KMS-11 (cell line): Measurements from ENCODE around the gene PHF21A.

Experiments
- H2AFZ ChIP-seq: fragments of 200-600 bp; sonication (generic); 2 replicates; pipeline ENCODE4 v1.6.1; 2016; ENCODE audit warnings: antibody characterized with exemption, mixed run types, low read depth
- H3K27ac ChIP-seq: fragments of 200-600 bp; sonication (generic); 2 replicates; pipeline ENCODE4 v1.6.1; 2016; ENCODE audit warnings: mild to moderate bottlenecking, mixed run types
- H3K27me3 ChIP-seq: fragments of 200-600 bp; sonication (generic); 2 replicates; pipeline ENCODE4 v1.6.1; 2017; ENCODE audit warnings: mild to moderate bottlenecking, low read depth, mixed run types, moderate library complexity; ENCODE audit not compliant: insufficient read depth
- H3K36me3 ChIP-seq: fragments of 200-600 bp; sonication (generic); 2 replicates; pipeline ENCODE4 v1.6.1; 2017; ENCODE audit warnings: mild to moderate bottlenecking, mixed run types; ENCODE audit not compliant: insufficient read depth
- H3K4me1 ChIP-seq: fragments of 200-600 bp; sonication (generic); 2 replicates; pipeline ENCODE4 v1.6.1; 2016; ENCODE audit warnings: mild to moderate bottlenecking, low read depth, mixed run types; ENCODE audit not compliant: poor library complexity, severe bottlenecking
- H3K4me2 ChIP-seq: fragments of 200-600 bp; sonication (generic); 2 replicates; pipeline ENCODE4 v1.7.0; 2016; ENCODE audit warnings: mild to moderate bottlenecking, mixed run types
- H3K4me3 ChIP-seq: fragments of 200-600 bp; sonication (generic); IDR thresholded peaks from 2 replicates; pipeline ENCODE4 v1.6.1; 2017; ENCODE audit warnings: low read depth, low read length, mixed read lengths; ENCODE audit not compliant: insufficient read depth
- H3K79me2 ChIP-seq: fragments of 200-600 bp; sonication (generic); 2 replicates; pipeline ENCODE4 v1.6.1; 2016; ENCODE audit warnings: low read depth, mixed run types; ENCODE audit not compliant: insufficient read depth
- H3K9ac ChIP-seq: fragments of 200-600 bp; sonication (generic); 2 replicates; pipeline ENCODE4 v1.6.1; 2016; ENCODE audit warnings: mild to moderate bottlenecking, mixed run types
- H4K20me1 ChIP-seq: fragments of 200-600 bp; sonication (generic); 2 replicates; pipeline ENCODE4 v1.6.1; 2016; ENCODE audit warnings: mild to moderate bottlenecking, mixed run types; ENCODE audit not compliant: insufficient read depth
- CTCF ChIP-seq: fragments of 200-600 bp; sonication (generic); conservative IDR thresholded peaks from 2 replicates; pipeline ENCODE4 v1.6.1; 2017; ENCODE audit warnings: low read depth, mild to moderate bottlenecking, antibody characterized with exemption, low read length, moderate library complexity, mixed read lengths

The PHF21A gene

GRCh38 chr11:46106530-46107407 is 14.5 kb downstream of the PHF21A start:
- H3K27me3 ChIP-seq: no peaks in the 10 kb centered on the region
- no peak for TF ChIP-seq CTCF
- H3K4me1 ChIP-seq: peaks cover 27% of the 10 kb centered on the region
- H3K9ac ChIP-seq: no peak overlapping the region
- peaks cover 3% of the 10 kb centered on the region; the same call in 1 of the 2 replicates for H3K79me2 ChIP-seq
- H3K4me3 ChIP-seq: no peak overlapping the region
- H4K20me1 ChIP-seq: no peaks in the 10 kb centered on the region
- H3K36me3 ChIP-seq: no peaks in the 10 kb centered on the region
- peak overlapping the region; percentile 9; the same call in 1 of the 2 replicates for H3K4me2 ChIP-seq
- H2AFZ ChIP-seq: no peak overlapping the region
- no peak overlapping the region for H3K27ac ChIP-seq

- Histone ChIP-seq H3K36me3 (no peaks in the 10 kb centered on the region), H3K27ac (no peak overlapping the region), H4K20me1 (no peaks in the 10 kb centered on the region), H3K9ac (no peak overlapping the region), H3K4me1 (peaks cover 35% of the 10 kb centered on the region), H3K79me2 (peaks cover 3% of the 10 kb centered on the region; the same call in 1 of the 2 replicates), H3K4me3 (no peak overlapping the region), H3K4me2 (no peak overlapping the region), H3K27me3 (no peaks in the 10 kb centered on the region), H2AFZ (no peak overlapping the region)
- TF ChIP-seq CTCF: no peak
These were observed 15.3 kb downstream of the PHF21A start for GRCh38 chr11:46105926-46106325.

- H3K36me3 ChIP-seq: no peaks in the 10 kb centered on the region
- no peaks in the 10 kb centered on the region for H3K27me3 ChIP-seq
- no peak overlapping the region for H3K4me2 ChIP-seq
- peaks cover 43% of the 10 kb centered on the region for H3K4me1 ChIP-seq
- H3K27ac ChIP-seq: no peak overlapping the region
- TF ChIP-seq CTCF: no peak
- H3K79me2 ChIP-seq: peaks cover 3% of the 10 kb centered on the region; the same call in 1 of the 2 replicates
- H3K4me3 ChIP-seq: no peak overlapping the region
- no peaks in the 10 kb centered on the region for H4K20me1 ChIP-seq
- no peak overlapping the region for H2AFZ ChIP-seq
- H3K9ac ChIP-seq: no peak overlapping the region
These were observed 16.1 kb downstream of the PHF21A start for GRCh38 chr11:46105134-46105628.

- H3K4me1 ChIP-seq: peaks cover 56% of the 10 kb centered on the region
- H3K36me3 ChIP-seq: no peaks in the 10 kb centered on the region
- no peak overlapping the region for H3K4me3 ChIP-seq
- H2AFZ ChIP-seq: no peak overlapping the region
- H3K9ac ChIP-seq: no peak overlapping the region
- peaks cover 19% of the 10 kb centered on the region; the same call in 1 of the 2 replicates for H3K79me2 ChIP-seq
- H4K20me1 ChIP-seq: no peaks in the 10 kb centered on the region; the same call in 1 of the 2 replicates
- no peak overlapping the region for H3K4me2 ChIP-seq
- no peak overlapping the region for H3K27ac ChIP-seq
- TF ChIP-seq CTCF: no peak
- H3K27me3 ChIP-seq: no peaks in the 10 kb centered on the region
These were observed 18.4 kb downstream of the PHF21A start for GRCh38 chr11:46102843-46103242.
